HEK293 (cell line): ENCODE results near the gene NHLRC2.

Source experiments
- GLIS2 ChIP-seq: fragments of 450-650 bp; formaldehyde crosslinking; IDR thresholded peaks from 2 replicates; pipeline ENCODE4 v1.5.1; 2016; ENCODE audit warnings: missing biosample characterization, missing genetic modification characterization
- KLF8 ChIP-seq: fragments of 450-650 bp; formaldehyde crosslinking; IDR thresholded peaks from 2 replicates; pipeline ENCODE4 v1.5.1; 2016; ENCODE audit warnings: missing biosample characterization, missing genetic modification characterization
- SP7 ChIP-seq: fragments of 450-650 bp; formaldehyde crosslinking; IDR thresholded peaks from 2 replicates; pipeline ENCODE4 v1.5.1; 2016; ENCODE audit warnings: missing biosample characterization, missing genetic modification characterization
- YY1 ChIP-seq: fragments of 450-650 bp; formaldehyde crosslinking; IDR thresholded peaks from 2 replicates; pipeline ENCODE4 v1.5.1; 2018; ENCODE audit warnings: missing biosample characterization, missing genetic modification characterization
- YY2 ChIP-seq: fragments of 450-650 bp; formaldehyde crosslinking; IDR thresholded peaks from 2 replicates; pipeline ENCODE4 v1.5.1; 2016; ENCODE audit warnings: missing biosample characterization, missing genetic modification characterization
- ZBTB8A ChIP-seq: fragments of 450-650 bp; formaldehyde crosslinking; IDR thresholded peaks from 2 replicates; pipeline ENCODE4 v1.5.1; 2016; ENCODE audit warnings: missing biosample characterization, missing genetic modification characterization
- ZNF133 ChIP-seq: fragments of 450-650 bp; formaldehyde crosslinking; IDR thresholded peaks from 2 replicates; pipeline ENCODE4 v1.5.1; 2016; ENCODE audit warnings: missing biosample characterization, missing genetic modification characterization
- ZNF16 ChIP-seq: fragments of 450-650 bp; formaldehyde crosslinking; IDR thresholded peaks from 2 replicates; pipeline ENCODE4 v1.5.1; 2016; ENCODE audit warnings: low read depth, missing biosample characterization, missing genetic modification characterization
- ZNF24 ChIP-seq: fragments of 450-650 bp; formaldehyde crosslinking; IDR thresholded peaks from 2 replicates; pipeline ENCODE4 v1.5.1; 2016; ENCODE audit warnings: missing biosample characterization, missing genetic modification characterization
- ZNF366 ChIP-seq: fragments of 450-650 bp; formaldehyde crosslinking; conservative IDR thresholded peaks from 2 replicates; pipeline ENCODE4 v1.5.1; 2016; ENCODE audit warnings: missing biosample characterization, missing genetic modification characterization
- ZNF548 ChIP-seq: fragments of 450-650 bp; formaldehyde crosslinking; IDR thresholded peaks from 2 replicates; pipeline ENCODE4 v1.5.1; 2016; ENCODE audit warnings: missing biosample characterization, missing genetic modification characterization
- ZNF558 ChIP-seq: fragments of 450-650 bp; formaldehyde crosslinking; IDR thresholded peaks from 2 replicates; pipeline ENCODE4 v1.5.1; 2016; ENCODE audit warnings: missing biosample characterization, missing genetic modification characterization
- ZNF561 ChIP-seq: fragments of 450-650 bp; IDR thresholded peaks from 2 replicates; pipeline ENCODE4 v1.5.1; 2018; ENCODE audit warnings: missing biosample characterization, missing genetic modification characterization, borderline replicate concordance
- ZNF76 ChIP-seq: fragments of 450-650 bp; formaldehyde crosslinking; IDR thresholded peaks from 2 replicates; pipeline ENCODE4; 2016; ENCODE audit warnings: low read depth, missing biosample characterization, missing genetic modification characterization, borderline replicate concordance
- ZXDB ChIP-seq: fragments of 450-650 bp; formaldehyde crosslinking; IDR thresholded peaks from 2 replicates; pipeline ENCODE4 v1.5.1; 2016; ENCODE audit warnings: missing biosample characterization, missing genetic modification characterization
- TF ChIP-seq, protein P1 (sequence below): fragments of 450-650 bp; formaldehyde crosslinking; IDR thresholded peaks from 2 replicates; pipeline ENCODE4 v1.5.1; 2016; ENCODE audit warnings: missing biosample characterization, missing genetic modification characterization
- TF ChIP-seq, protein P2 (sequence below): fragments of 450-650 bp; formaldehyde crosslinking; IDR thresholded peaks from 2 replicates; pipeline ENCODE4 v1.5.1; 2017; ENCODE audit warnings: missing biosample characterization, missing genetic modification characterization
- TF ChIP-seq, protein P3 (sequence below): fragments of 450-650 bp; formaldehyde crosslinking; conservative IDR thresholded peaks from 2 replicates; pipeline ENCODE4 v1.5.1; 2016; ENCODE audit warnings: low read depth, missing biosample characterization, missing genetic modification characterization
- TF ChIP-seq, protein P4 (sequence below): fragments of 450-650 bp; IDR thresholded peaks from 2 replicates; pipeline ENCODE4 v1.5.1; 2018; ENCODE audit warnings: missing biosample characterization, missing genetic modification characterization
- TF ChIP-seq, protein P5 (sequence below): fragments of 450-650 bp; formaldehyde crosslinking; IDR thresholded peaks from 2 replicates; pipeline ENCODE4 v1.5.1; 2016; ENCODE audit warnings: missing biosample characterization, missing genetic modification characterization

Gene NHLRC2

DNA sequence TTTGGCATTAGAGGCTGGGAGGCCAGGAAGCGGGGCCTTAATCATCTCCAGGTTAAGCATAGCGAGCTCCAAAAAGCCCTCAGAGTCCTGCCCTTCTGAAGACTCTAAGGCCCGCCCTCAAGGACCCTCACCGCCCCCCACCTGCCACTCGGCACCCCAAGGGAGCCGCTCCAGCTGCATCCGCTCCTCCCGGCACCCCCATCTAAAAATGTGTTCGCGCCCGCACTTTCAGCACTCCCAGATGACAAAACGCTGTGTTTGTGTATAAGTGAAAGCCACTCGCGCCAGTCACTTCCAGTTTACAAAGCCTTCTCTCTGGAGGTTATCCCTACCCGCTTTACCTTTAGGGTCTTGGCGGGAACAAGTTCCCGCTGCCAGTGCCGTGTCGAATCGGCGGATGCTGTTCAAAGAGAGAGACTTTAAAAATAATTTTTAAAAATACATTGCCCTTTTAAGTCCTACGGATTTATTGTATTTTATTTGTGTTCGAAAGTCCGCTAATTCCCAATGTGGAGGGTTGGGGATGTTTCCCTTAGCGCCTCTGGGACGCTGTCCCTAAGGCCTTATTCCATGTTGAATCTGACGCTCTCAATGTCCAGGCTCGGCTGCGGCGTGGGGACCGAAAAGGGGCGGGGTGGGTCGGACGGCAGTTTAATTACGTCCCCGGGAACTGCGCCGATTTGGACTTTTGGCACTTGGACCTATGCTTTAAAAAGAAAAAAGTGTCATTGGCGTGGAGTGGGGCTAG lies at the start of gene NHLRC2, which contains the start of gene DCLRE1A (continued):
- TF ChIP-seq, protein P1, sequence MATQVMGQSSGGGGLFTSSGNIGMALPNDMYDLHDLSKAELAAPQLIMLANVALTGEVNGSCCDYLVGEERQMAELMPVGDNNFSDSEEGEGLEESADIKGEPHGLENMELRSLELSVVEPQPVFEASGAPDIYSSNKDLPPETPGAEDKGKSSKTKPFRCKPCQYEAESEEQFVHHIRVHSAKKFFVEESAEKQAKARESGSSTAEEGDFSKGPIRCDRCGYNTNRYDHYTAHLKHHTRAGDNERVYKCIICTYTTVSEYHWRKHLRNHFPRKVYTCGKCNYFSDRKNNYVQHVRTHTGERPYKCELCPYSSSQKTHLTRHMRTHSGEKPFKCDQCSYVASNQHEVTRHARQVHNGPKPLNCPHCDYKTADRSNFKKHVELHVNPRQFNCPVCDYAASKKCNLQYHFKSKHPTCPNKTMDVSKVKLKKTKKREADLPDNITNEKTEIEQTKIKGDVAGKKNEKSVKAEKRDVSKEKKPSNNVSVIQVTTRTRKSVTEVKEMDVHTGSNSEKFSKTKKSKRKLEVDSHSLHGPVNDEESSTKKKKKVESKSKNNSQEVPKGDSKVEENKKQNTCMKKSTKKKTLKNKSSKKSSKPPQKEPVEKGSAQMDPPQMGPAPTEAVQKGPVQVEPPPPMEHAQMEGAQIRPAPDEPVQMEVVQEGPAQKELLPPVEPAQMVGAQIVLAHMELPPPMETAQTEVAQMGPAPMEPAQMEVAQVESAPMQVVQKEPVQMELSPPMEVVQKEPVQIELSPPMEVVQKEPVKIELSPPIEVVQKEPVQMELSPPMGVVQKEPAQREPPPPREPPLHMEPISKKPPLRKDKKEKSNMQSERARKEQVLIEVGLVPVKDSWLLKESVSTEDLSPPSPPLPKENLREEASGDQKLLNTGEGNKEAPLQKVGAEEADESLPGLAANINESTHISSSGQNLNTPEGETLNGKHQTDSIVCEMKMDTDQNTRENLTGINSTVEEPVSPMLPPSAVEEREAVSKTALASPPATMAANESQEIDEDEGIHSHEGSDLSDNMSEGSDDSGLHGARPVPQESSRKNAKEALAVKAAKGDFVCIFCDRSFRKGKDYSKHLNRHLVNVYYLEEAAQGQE (tag by site-specific recombination), result peak; percentile 20; the same call in 1 of the 2 replicates
- TF ChIP-seq SP7 (tag by site-specific recombination), result peak; percentile 52; the same call in 1 of the 2 replicates
- no peak for TF ChIP-seq ZNF548 (tag by site-specific recombination)
- peak; percentile 64; the same call in 1 of the 2 replicates for TF ChIP-seq ZNF558 (tag by site-specific recombination)
- 0 out of 2 replicates have a peak, but pooled peaks have one; percentile 51 for TF ChIP-seq ZNF76 (tag by site-specific recombination)
- peak; percentile 72; the same call in 1 of the 2 replicates for TF ChIP-seq ZXDB (tag by site-specific recombination)
- no peak for TF ChIP-seq ZNF16 (tag by site-specific recombination)
- TF ChIP-seq, protein P2, sequence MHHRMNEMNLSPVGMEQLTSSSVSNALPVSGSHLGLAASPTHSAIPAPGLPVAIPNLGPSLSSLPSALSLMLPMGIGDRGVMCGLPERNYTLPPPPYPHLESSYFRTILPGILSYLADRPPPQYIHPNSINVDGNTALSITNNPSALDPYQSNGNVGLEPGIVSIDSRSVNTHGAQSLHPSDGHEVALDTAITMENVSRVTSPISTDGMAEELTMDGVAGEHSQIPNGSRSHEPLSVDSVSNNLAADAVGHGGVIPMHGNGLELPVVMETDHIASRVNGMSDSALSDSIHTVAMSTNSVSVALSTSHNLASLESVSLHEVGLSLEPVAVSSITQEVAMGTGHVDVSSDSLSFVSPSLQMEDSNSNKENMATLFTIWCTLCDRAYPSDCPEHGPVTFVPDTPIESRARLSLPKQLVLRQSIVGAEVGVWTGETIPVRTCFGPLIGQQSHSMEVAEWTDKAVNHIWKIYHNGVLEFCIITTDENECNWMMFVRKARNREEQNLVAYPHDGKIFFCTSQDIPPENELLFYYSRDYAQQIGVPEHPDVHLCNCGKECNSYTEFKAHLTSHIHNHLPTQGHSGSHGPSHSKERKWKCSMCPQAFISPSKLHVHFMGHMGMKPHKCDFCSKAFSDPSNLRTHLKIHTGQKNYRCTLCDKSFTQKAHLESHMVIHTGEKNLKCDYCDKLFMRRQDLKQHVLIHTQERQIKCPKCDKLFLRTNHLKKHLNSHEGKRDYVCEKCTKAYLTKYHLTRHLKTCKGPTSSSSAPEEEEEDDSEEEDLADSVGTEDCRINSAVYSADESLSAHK (tag by site-specific recombination), result no peak
- TF ChIP-seq ZNF561 (tag by site-specific recombination), result peak; percentile 36; the same call in 1 of the 2 replicates
- TF ChIP-seq, protein P3, sequence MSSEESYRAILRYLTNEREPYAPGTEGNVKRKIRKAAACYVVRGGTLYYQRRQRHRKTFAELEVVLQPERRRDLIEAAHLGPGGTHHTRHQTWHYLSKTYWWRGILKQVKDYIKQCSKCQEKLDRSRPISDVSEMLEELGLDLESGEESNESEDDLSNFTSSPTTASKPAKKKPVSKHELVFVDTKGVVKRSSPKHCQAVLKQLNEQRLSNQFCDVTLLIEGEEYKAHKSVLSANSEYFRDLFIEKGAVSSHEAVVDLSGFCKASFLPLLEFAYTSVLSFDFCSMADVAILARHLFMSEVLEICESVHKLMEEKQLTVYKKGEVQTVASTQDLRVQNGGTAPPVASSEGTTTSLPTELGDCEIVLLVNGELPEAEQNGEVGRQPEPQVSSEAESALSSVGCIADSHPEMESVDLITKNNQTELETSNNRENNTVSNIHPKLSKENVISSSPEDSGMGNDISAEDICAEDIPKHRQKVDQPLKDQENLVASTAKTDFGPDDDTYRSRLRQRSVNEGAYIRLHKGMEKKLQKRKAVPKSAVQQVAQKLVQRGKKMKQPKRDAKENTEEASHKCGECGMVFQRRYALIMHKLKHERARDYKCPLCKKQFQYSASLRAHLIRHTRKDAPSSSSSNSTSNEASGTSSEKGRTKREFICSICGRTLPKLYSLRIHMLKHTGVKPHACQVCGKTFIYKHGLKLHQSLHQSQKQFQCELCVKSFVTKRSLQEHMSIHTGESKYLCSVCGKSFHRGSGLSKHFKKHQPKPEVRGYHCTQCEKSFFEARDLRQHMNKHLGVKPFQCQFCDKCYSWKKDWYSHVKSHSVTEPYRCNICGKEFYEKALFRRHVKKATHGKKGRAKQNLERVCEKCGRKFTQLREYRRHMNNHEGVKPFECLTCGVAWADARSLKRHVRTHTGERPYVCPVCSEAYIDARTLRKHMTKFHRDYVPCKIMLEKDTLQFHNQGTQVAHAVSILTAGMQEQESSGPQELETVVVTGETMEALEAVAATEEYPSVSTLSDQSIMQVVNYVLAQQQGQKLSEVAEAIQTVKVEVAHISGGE, result peak; percentile 78
- peak; percentile 29 for TF ChIP-seq ZNF366
- no peak for TF ChIP-seq ZNF133
- peak; percentile 69 for TF ChIP-seq ZNF24 (tag by site-specific recombination)
- TF ChIP-seq YY1 (tag by site-specific recombination), result no peak
- TF ChIP-seq ZBTB8A (tag by site-specific recombination), result peak; percentile 99
- TF ChIP-seq, protein P4, sequence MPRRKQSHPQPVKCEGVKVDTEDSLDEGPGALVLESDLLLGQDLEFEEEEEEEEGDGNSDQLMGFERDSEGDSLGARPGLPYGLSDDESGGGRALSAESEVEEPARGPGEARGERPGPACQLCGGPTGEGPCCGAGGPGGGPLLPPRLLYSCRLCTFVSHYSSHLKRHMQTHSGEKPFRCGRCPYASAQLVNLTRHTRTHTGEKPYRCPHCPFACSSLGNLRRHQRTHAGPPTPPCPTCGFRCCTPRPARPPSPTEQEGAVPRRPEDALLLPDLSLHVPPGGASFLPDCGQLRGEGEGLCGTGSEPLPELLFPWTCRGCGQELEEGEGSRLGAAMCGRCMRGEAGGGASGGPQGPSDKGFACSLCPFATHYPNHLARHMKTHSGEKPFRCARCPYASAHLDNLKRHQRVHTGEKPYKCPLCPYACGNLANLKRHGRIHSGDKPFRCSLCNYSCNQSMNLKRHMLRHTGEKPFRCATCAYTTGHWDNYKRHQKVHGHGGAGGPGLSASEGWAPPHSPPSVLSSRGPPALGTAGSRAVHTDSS (tag by site-specific recombination), result 0 out of 2 replicates have a peak, but pooled peaks have one; percentile 19
- peak; percentile 82 for TF ChIP-seq GLIS2
- no peak for TF ChIP-seq YY2
- TF ChIP-seq, protein P5, sequence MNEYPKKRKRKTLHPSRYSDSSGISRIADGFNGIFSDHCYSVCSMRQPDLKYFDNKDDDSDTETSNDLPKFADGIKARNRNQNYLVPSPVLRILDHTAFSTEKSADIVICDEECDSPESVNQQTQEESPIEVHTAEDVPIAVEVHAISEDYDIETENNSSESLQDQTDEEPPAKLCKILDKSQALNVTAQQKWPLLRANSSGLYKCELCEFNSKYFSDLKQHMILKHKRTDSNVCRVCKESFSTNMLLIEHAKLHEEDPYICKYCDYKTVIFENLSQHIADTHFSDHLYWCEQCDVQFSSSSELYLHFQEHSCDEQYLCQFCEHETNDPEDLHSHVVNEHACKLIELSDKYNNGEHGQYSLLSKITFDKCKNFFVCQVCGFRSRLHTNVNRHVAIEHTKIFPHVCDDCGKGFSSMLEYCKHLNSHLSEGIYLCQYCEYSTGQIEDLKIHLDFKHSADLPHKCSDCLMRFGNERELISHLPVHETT (tag by site-specific recombination), result peak; percentile 83
- TF ChIP-seq KLF8 (tag by site-specific recombination), result peak; percentile 61; the same call in 1 of the 2 replicates
